ENCODE results near the gene ICAM5. TPM values are rescaled to one million over a fixed set of nuclear protein-coding genes. Genes with fewer than 3 reads are reported as not detected.
A peak's percentile ranks its signal among the peaks of the same experiment; 100 is the strongest.

The ICAM5 gene
- total and polyA plus RNA-seq, 9 of the 15 experiments (the other 6 are each of a cell fraction or from before 2014, with no cell fraction given): 0.10 to 114 (median 13.7) TPM

- TF ChIP-seq ZBTB33 (CRISPR knock-in tag; IDR thresholded peaks at IDR 0.05): peak; percentile 87
- TF ChIP-seq E2F4 (CRISPR knock-in tag; IDR thresholded peaks at IDR 0.05; ENCODE audit: low read depth): 0 out of 2 replicates have a peak, but pooled peaks have one; percentile 19
- TF ChIP-seq HMGN3 (IDR thresholded peaks at IDR 0.05; ENCODE audit: borderline replicate concordance, extremely low read depth, insufficient read length, low read depth, low read length): peak; percentile 28
- TF ChIP-seq SMAD4 (CRISPR knock-in tag; conservative IDR thresholded peaks at IDR 0.05): 0 out of 2 replicates have a peak, but pooled peaks have one; percentile 2
- no peak for TF ChIP-seq BCL6 (CRISPR knock-in tag; IDR thresholded peaks at IDR 0.05)
- TF ChIP-seq SMC3 (conservative IDR thresholded peaks at IDR 0.05; ENCODE audit: insufficient read depth, low read depth, low read length): no peak
- peak; percentile 61 for TF ChIP-seq RBFOX2 (IDR thresholded peaks at IDR 0.05; ENCODE audit: low read depth, low read length)
- TF ChIP-seq ID3 (CRISPR knock-in tag; IDR thresholded peaks at IDR 0.05): no peak
- TF ChIP-seq ID3 (tag; IDR thresholded peaks at IDR 0.05): no peak
These were observed 4.0 kb downstream of the ICAM5 start (continued) for GRCh38 chr19:10293637-10294367.

Data from K562 (cell line).